ENCODE data around the gene ZNF460.

GRCh38 chr19:57233207-57233606, 47.1 kb upstream of the ZNF460 start:
- TF ChIP-seq CTCF (IDR thresholded peaks at IDR 0.05) (no peak), REST (IDR thresholded peaks at IDR 0.05; ENCODE audit: insufficient read depth in 1 of 2, low read depth in 2 of 2, low read length in 1 of 2) (no peak)
